Panc1 (cell line): ENCODE results near the gene CDK5RAP2. TPM values are rescaled to one million over a fixed set of nuclear protein-coding genes. Genes with fewer than 3 reads are reported as not detected.

ENCODE experiments used
- ATAC-seq: fragments of 200-7000 bp; cut with Tn5 transposase; 2 replicates; pipeline ENCODE4 v1.9.1; 2020; ENCODE audit warnings: mild to moderate bottlenecking, moderate library complexity
- BruUV-seq: library from RNA; stranded (reverse); fragments of 400-500 nt; replicated peaks from 2 replicates; lab custom pipeline; 2021; lab: Mats Ljungman, UMichigan
- CTCF ChIA-PET: fragments of 300-600 bp; sonication (Branson Sonifier 250); formaldehyde crosslinking; loops from one replicate; lab custom pipeline; 2022; ENCODE audit warnings: antibody characterized with exemption; lab: Charles Lee
- POLR2A ChIA-PET: fragments of 300-600 bp; sonication (Branson Sonifier 250); formaldehyde crosslinking; loops from one replicate; lab custom pipeline; 2022; ENCODE audit warnings: antibody characterized with exemption; lab: Charles Lee
- DNase-seq: peaks from one replicate; pipeline ENCODE4 v3.0.0-alpha.2; 2010; ENCODE audit warnings: low read depth, low spot score
- H3K27ac ChIP-seq: 2 replicates; pipeline ENCODE4 v1.5.1; 2011; ENCODE audit warnings: mild to moderate bottlenecking, low read length, inconsistent platforms
- H3K27me3 ChIP-seq: fragments of 200-500 bp; sonication (Bioruptor generic); 2 replicates; pipeline ENCODE4 v1.6.0; 2014; ENCODE audit warnings: low read length, inconsistent platforms; ENCODE audit not compliant: control insufficient read depth, insufficient read depth
- H3K36me3 ChIP-seq: fragments of 200-500 bp; sonication (Bioruptor generic); 2 replicates; pipeline ENCODE4 v1.5.1; 2014; ENCODE audit warnings: inconsistent platforms, mild to moderate bottlenecking, low read length, moderate library complexity; ENCODE audit not compliant: control insufficient read depth, insufficient read depth
- H3K4me1 ChIP-seq: 2 replicates; pipeline ENCODE4 v1.5.1; 2011; ENCODE audit warnings: inconsistent platforms, mild to moderate bottlenecking, low read length, moderate library complexity; ENCODE audit not compliant: control insufficient read depth, insufficient read depth
- H3K4me3 ChIP-seq, 2 experiments: 2 replicates each; pipeline ENCODE4 v1.5.1; 2011 to 2012; ENCODE audit warnings: low read depth in 2 of 2, low read length in 2 of 2, mild to moderate bottlenecking in 2 of 2, inconsistent platforms in 1 of 2, moderate library complexity in 1 of 2
- H3K9me3 ChIP-seq: fragments of 200-500 bp; sonication (Bioruptor generic); 2 replicates; pipeline ENCODE4 v1.5.1; 2014; ENCODE audit warnings: low read depth, mild to moderate bottlenecking, inconsistent platforms, low read length, moderate library complexity; ENCODE audit not compliant: control insufficient read depth, insufficient read depth
- CTCF ChIP-seq: fragments of 450-650 bp; IDR thresholded peaks from 2 replicates; pipeline ENCODE4 v1.5.1; 2017; ENCODE audit warnings: mild to moderate bottlenecking
- POLR2AphosphoS5 ChIP-seq: IDR thresholded peaks from 2 replicates; pipeline ENCODE4 v1.6.1; 2012; ENCODE audit warnings: mild to moderate bottlenecking, low read depth, low read length, moderate library complexity
- REST ChIP-seq, 2 experiments: IDR thresholded peaks; 2 replicates each; pipeline ENCODE4 v1.6.1; 2011 to 2012; ENCODE audit warnings: low read depth in 2 of 2, control low read depth in 1 of 2, low read length in 1 of 2, mild to moderate bottlenecking in 1 of 2, moderate library complexity in 1 of 2; ENCODE audit not compliant: insufficient read depth in 1 of 2
- SIN3A ChIP-seq: IDR thresholded peaks from 2 replicates; pipeline ENCODE4 v1.6.1; 2012; ENCODE audit warnings: low read depth, mild to moderate bottlenecking, low read length, moderate library complexity, borderline replicate concordance; ENCODE audit not compliant: insufficient read depth
- TCF7L2 ChIP-seq: IDR thresholded peaks from 2 replicates; pipeline ENCODE4 v1.6.1; 2011; ENCODE audit warnings: mild to moderate bottlenecking, low read depth, low read length, inconsistent platforms
- in situ Hi-C: cut with HindIII; loops from 2 replicates; pipeline ENCODE4 v1.10.0; 2016; ENCODE audit warnings: low sequenced_read_pairs, low pct_unique_long_range_greater_than_20kb
- intact Hi-C: fragments of 100-400 bp; cut with micrococcal nuclease; formaldehyde crosslinking; loops from one replicate; pipeline ENCODE4 v1.10.0; 2022; ENCODE audit not compliant: unreplicated experiment
- total RNA-seq: library from RNA; stranded (reverse); gene quantifications from one replicate; pipeline ENCODE4 v1.2.1, GENCODE V29; 2021; ENCODE audit not compliant: unreplicated experiment

Gene CDK5RAP2
- total RNA-seq, 1 experiment from 2014 or later: 47.7 TPM

GRCh38 chr9:120557205-120557604, 22.8 kb downstream of the CDK5RAP2 start:
- in situ Hi-C loops (no loop called here), intact Hi-C loops (no loop called here)
- Histone ChIP-seq H3K4me3 (no peak overlapping the region), H3K36me3 (no peaks in the 10 kb centered on the region), H3K9me3 (no peaks in the 10 kb centered on the region), H3K27me3 (no peaks in the 10 kb centered on the region), H3K27ac (no peak overlapping the region), H3K4me1 (no peaks in the 10 kb centered on the region)
- DNase-seq: no peak
- BruUV-seq: no TSS peak
- TF ChIP-seq SIN3A (no peak), POLR2AphosphoS5 (no peak), CTCF (no peak), REST (IDR thresholded peaks at IDR 0.05; ENCODE audit: insufficient read depth in 1 of 2, low read depth in 2 of 2, low read length in 1 of 2) (no peak)
- no peak for ATAC-seq
- ChIA-PET POLR2A (no interaction called here), CTCF (no interaction called here)

GRCh38 chr9:120556775-120557174, 23.2 kb downstream of the CDK5RAP2 start:
- DNase-seq (no peak), ATAC-seq (no peak)
- intact Hi-C loops (no loop called here), in situ Hi-C loops (no loop called here)
- H3K4me3 ChIP-seq: no peak overlapping the region
- CTCF ChIA-PET: no interaction called here
- no TSS peak for BruUV-seq
- no peaks in the 10 kb centered on the region for H3K9me3 ChIP-seq
- TF ChIP-seq REST (IDR thresholded peaks at IDR 0.05; ENCODE audit: insufficient read depth in 1 of 2, low read depth in 2 of 2, low read length in 1 of 2) (no peak), CTCF (no peak), SIN3A (no peak), POLR2AphosphoS5 (no peak), TCF7L2 (no peak)
- H3K36me3 ChIP-seq: no peaks in the 10 kb centered on the region
- no peaks in the 10 kb centered on the region for H3K4me1 ChIP-seq
- POLR2A ChIA-PET: no interaction called here
- H3K27ac ChIP-seq: no peak overlapping the region
- no peaks in the 10 kb centered on the region for H3K27me3 ChIP-seq
